NCI-H345 (cell line): Measurements from ENCODE around the gene UGDH.
"Not testable (repeated sequence)": the region's sequence is repeated elsewhere in the genome, so short reads cannot be mapped to it uniquely, and the experiment has no call there.

Experiments used
- DNase-seq: peaks from one replicate; lab custom pipeline; 2025; lab: John Stamatoyannopoulos, UW

UGDH gene

DNA sequence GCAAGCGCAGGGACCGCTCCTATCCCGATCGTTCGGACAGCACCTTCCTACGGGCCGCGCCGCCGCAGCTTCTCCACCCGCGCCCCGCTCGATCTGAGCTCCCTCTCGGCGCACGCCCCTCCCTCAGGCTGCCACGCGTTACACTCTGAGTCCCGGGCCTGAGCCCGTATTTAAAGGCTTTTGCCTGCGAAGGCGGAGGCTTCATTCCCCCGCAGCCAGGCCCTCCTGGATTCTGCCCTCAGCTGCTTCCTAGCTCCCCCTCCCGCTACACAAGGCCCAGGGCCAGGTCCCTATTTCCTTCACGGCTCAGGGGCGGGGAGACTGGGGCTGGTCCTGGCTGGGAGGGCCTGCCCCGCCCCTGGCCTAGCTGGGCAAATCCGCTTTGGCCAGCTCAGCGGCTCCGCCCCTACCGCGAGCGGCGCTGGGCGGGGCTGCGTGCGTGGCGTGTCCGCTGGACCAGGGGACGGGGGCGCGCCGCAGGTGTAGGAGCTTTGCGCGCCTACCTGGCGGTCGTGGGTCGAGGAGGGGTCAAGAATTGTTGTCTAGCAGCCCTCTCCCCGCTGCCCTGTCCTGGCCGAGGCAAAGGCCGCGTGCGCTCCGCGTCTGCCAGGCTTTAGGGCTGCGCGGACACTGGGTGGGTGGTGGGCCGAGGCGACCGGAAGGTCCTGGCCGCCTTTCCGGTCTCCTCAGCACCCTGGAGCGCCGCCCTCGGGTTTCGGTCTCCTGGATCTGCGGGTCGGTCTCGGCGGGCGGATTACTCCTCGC is at the start of gene UGDH:
UGDH (minus strand) TSS at position 144 of the 765 bp plus-strand sequence. CDS start 5,927 bp downstream, outside the sequence.
- DNase-seq = peak; percentile 95

DNA sequence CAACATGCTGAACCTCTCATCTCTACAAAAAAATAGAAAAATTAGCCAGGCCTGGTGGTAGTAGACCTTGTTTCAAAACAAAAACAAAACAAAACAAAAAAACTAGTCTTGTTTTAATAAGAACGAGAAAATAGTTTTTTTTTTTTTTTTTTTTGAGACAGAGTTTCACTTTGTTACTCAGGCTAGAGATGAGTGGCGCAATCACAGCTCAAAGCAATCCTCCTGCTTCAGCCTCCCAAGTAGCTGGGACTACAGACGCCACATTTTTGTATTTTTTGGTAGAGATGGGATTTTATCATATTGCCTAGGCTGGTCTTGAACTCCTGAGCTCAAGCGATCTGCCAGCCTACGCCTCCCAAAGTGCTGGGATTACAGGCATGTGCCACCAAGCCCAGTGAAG is 47.7 kb upstream of the UGDH start:
- DNase-seq = no peak

DNA sequence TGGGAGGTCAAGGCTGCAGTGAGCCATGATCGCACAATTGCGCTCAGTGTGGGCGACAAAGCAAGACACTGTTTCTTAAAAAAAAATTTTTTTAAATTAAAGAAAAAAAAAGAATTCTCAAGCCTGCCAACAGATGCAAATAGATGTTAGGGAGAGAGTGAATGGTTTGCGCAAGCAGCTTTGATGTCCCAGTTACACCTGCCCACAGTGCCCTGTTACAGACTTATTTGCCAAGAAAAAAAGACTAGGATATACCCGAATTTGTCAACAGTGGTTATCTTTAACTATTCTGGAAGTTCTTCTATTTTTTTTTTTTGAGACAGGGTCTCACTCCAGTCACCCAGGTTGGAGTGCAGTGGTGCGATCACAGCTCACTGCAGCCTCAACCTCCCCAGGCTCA is 44.3 kb upstream of the UGDH start:
- DNase-seq = no peak

DNA sequence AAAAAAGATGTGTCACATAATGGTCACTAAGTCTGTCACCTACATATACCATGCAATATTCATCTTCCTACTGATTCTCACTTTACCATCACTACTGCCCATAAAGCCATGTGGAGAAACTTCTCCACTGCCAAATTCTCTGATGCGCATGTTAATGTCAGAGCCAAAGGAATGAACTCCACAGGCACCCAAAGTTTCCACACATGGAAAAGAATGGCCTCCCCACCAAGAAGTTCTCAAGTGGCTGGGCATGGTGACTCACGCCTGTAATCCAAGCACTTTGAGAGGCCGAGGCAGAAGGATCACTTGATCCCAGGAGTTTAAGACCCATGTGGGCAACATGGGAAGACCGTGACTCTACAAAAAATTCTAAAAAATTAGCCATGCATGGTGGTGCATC is 43.8 kb upstream of the UGDH start:
- DNase-seq = no peak

DNA sequence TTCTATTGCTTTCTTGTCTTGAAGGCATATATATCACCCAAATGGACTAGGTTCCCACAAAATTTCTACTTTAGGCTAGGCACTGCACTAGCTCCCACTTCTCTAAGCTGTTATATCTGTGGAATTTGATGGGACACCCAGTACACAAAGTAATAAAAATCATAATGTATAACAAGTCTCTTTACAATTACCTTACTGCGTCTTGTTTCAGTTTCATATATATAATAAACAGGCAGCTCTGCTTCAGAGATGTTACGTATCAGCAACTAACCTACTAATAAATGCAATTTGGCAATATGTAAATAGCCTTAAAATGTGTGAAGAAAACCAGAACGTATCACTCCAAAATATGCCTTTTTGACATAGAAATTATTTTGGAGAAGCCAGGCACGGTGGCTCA is 42.0 kb upstream of the UGDH start:
- DNase-seq = no peak

DNA sequence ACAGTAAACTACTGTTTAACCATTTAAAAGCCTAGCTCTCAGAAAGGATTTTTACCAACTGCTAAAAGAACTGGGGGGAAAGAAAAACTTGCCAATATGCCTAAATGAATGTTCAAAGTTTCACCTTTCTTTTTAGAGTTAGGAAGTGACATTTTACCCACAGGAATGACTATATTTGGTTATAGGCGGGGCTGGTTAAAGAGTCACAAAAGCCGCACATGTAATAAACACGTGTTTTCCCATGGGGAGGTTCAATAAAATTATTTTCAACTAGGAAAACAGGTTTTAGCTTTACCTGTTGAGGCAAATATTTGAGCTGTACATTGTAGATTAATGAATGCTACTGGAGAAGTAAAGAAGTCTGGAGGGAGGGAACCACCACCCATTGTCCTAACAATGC is 41.6 kb upstream of the UGDH start:
- no peak for DNase-seq

DNA sequence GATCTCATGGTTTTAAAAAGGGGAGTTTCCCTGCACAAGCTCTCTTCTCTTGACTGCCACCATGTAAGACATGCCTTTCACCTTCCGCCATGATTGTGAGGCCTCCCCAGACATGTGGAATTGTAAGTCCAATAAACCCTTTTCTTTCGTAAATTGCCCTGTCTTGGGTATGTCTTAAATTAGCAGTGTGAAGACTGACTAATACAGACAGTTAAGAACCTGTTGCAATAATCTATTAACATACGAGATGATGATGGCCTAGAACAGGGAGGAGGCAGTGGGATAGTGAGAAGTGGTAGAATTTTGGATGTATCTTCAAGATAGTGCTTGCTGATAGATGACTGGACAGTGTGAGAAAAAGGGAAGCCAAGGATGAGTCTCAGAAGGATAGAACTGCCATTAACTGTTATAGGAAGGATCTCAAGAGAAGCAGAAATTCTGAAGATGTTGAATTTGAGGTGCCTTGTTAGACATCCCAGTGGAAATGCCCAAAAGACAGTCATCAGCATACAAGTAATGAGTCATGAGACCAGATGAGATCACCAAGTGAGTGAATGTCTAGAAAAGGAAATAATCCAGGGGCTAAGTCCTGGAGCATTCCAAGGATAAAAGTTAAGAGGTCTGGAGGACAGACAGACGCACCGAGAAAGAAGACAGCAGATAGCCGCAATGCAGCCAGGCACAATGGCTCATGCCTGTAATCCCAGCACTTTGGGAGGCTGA is 38.8 kb upstream of the UGDH start:
- DNase-seq = no peak

DNA sequence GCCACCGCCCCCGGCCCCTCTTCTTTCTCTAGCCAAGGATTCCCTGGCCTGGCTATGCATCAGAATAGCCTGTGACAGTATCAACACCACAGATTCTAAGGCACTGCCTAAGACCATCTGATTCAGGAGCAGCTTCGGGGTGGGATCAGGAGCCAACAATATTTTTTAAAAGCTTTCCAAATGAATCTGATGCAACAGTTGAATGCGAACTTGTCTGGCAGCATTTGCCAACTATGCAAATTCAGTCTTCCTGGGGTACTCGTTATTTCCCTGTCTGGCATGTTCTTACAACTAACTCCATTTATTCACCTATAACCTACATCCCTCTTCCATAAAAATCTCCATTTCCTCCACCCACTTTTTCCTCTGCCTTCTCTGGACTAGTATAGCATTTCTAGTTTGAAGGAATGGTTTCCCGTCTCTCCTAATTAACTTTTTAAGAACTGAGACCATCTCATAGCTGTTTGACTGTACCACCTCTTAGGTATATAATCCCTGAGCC is 36.2 kb upstream of the UGDH start:
- DNase-seq = no peak

DNA sequence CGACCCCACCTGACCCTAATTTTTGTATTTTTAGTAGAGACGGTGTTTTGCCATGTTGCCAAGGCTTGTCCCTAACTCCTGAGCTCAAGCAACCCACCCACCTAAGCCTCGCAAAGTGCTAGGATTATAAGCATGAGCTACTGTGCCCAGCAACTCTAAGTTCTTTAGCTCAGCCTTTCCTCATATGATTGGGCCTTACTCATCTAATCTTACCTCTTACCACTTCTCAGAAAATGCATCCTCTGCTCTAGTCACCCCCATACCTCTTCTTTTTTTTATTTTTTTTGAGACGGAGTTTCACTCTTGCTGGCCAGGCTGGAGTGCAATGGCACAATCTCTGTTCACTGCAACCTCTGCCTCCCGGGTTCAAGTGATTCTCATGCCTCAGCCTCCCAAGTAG is 35.6 kb upstream of the UGDH start:
- no peak for DNase-seq

DNA sequence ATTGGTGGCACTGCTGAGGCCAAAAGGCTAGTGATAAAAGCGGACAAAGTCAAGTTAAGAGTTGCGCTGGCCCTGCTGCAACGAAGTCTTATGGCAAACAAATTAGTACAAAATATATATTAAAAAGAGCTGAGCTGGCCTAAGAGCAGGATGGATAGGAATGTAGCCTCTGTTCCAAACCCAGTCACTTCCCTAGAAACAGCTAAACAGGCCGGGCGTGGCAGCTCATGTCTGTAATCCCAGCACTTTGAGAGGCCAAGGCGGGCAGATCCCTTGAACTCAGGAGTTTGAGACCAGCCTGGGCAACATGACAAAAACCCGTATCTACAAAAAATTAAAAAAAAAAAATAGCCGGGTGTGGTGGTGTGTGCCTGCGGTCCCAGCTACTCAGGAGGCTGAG is 32.4 kb upstream of the UGDH start:
- no peak for DNase-seq

DNA sequence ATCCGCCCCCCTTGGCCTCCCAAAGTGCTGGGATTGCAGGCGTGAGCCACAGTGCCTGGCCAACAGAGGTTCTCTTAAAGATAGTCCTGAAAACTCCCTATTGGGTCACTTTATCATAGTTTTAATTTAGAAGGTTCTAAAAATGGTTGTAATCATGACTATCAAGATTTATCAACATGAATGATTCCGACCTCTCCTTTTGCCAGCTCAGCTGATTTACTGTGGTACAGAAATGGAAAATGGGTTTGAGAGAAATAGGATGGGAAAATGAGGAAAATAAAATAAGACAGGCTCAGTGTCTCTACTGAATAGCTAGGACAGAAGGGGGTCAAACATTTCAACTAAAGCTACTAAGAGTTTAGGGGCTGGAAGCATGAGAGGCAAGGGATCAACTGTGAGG is 28.2 kb upstream of the UGDH start:
- DNase-seq = no peak

DNA sequence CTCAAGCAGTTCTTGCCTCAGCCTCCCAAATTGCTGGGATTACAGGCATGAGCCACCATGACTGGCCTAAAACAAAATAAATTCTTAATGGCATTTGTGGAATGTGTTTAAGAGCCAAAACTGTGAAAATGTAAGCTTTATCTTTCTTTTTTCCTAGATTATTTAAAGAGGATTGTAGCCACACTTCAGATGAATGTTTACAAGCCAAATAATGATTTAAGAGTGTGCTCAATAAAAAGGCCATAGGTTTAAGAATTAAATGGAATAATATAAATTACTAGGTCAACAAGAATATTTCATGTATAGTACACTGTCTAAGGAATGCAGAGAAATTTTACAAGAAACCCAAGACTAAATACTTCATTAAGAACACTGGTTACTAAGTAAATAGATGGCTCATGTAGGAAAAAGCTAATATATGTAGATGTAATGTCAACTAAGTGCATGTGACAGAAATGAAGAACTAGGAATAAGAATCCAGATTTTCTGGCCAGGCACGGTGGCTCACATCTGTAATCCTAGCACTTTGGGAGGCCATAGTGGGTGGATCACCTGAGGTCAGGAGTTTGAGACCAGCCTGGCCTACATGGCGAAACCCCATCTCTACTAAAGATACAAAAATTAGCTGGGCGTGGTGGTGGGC is 21.3 kb upstream of the UGDH start:
- DNase-seq = no peak

DNA sequence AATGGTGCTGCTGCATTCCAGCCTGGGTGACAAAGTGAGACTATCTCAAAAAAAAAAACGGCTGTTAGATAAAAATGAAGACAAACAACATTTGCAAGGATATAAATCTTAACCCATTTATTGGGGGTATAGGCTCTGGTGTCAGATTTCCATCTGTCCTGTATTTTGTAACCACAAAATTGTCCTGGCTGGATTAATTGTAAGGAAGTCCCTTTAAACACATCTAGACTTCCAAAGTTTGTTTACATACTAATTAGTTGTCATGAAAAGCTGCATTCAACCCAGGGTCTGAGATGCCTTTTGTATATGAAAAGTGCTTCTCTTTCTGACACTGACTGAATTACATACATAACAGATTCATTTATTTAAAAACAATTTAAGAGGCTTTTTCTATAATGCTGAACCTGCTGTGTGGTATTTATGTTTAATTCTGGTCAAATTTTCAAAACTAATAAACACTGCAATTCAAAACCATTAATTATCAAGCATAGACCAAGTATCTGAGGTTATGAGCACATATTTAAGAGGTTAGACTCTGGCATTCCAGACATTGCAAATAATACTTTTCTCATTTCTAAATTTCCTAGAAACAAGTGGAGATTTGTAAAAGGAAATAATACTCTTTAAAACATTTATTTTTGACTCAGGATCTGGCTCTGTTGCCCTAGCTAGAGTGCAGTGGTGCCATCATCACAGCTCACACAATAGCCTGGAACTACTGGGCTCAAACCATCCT is 17.5 kb upstream of the UGDH start:
- no peak for DNase-seq

DNA sequence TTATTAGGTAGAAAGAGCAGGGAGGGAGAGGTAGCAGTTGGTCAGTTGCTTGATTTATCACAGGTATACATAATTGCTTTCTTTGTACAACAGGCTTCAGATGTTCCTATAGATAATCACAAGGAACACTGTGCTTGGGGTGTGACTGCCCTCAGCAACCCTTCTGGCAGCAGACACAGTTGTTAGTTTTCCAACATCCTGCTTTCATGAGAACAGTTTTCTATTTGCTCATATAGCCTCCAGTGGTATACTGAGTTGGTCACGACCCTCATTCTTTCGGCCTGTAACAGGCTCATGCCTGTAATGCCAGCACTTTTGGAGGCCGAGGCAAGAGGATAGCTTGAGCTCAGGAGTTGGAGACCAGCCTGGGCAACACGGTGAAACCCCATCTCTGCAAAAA is 16.8 kb upstream of the UGDH start:
- DNase-seq = not testable (repeated sequence)

DNA sequence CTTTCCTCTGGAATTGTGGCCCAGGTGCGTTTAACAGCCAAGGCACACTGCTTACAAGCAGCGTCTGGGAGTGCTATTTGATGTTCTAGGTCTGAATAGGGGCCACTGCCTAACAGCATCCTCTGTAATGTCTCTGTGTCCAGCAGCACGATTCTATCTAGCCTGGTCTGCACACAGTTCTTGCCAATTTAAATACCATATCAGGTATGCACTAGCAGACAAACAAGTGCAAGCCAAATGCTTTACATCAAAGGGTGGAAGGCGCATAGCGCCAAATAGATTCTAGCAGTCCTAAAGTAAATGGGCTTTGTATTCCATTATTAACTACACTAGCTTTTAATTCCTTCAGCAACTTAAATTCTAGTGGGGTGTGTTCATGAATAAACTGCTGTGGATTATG is 15.8 kb upstream of the UGDH start:
- DNase-seq = no peak

DNA sequence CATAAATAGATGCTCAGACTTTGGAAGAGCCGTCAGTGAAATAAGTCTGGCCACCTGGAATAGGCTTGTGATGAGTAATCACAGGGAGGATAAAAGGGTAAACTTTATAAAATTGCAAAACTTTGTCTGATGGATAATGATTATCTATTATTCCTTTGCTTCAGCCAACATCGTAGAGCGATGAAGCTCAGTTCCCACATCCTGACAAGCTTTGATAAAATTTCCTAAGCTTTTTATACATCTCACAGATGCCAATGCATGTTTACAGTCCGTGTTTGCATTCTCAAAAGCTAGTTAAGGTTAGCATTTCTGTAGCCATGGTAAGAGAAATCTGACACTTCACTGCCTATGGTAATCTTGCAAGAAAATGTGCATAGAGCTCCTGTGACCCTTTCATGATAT is 15.4 kb upstream of the UGDH start:
- no peak for DNase-seq

DNA sequence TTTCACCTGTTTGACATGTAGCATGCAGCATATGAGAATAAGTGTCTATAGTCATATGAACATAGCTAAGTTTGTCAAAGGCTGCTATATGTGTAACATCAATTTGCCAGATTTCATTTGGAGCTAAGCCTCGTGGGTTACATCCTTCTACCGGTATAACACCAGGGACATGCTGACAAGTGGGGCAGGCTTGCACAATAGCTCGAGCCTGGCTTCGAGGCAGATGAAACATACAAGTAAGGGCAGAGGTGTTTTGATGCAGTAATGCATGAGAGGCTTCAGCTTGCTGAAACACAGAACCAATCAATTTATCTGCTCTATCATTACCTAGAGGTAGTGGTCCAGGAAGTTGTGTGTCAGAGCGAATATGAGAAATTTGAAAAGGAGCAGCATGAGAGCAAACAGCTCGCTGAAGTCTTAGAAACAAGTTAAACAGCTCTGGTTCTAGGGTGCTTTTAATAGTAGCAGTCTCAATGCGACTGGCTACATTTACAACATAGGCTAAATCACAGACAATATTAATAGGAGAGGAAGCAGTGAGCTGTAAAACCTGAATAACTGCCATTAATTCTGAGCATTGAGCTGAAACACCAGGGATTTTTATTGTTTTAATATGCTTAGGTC is 14.9 kb upstream of the UGDH start:
- DNase-seq = no peak

DNA sequence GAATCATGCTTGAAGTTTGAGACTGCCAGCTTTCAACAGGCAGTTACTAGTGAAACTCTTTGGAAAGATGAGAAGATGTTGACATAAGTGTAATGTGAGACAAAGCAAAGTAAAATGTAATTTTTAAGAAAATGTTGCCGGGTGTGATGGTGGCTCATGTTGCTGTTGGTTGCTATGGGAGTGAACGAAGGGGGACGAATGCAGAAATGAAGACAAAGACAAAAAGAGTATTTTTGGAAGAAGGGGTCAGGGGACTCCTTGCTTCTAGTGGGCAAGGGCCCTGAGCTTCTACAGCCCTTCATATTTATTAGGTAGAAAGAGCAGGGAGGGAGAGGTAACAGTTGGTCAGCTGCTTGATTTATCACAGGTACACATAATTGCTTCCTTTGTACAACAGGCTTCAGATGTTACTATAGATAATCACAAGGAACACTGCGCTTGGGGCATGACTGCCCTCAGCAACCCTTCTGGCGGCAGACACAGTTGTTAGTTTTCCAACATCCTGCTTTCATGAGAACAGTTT is 11.9 kb upstream of the UGDH start:
- DNase-seq = no peak

DNA sequence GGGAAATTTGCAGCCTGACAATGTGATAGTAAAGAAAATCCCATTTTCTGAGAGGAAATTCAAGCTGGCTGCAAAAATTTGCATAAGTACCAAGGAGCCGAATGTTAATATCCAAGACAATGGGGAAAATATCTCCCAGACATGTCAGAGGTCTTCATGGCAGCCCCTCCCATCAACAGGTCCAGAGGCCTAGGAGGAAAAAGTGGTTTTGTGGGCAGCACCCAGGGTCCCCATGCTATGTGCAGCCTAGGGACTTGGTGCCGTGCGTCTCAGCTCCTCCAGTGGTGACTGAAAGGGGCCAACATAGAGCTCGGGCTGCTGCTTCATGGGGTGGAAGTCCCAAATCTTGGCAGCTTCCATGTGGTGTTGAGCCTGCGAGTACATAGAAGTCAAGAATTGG is 6.3 kb upstream of the UGDH start:
- DNase-seq = no peak

DNA sequence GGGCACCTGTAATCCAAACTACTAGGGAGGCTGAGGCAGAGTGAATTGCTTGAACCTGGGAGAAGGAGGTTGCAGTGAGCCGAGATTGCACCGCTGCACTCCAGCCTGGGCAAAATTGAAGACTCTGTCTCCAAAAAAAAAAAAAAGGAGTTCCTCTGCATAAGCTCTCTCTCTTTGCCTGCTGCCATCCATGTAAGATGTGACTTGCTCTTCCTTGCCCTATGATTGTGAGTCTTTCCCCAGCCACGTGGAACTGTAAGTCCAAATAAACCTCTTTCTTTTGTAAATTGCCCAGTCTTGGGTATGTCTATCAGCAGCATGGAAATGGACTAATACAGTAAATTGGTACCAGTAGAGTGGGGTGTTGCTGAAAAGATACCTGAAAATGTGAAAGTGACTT is 5.0 kb upstream of the UGDH start:
- DNase-seq = not testable (repeated sequence)

DNA sequence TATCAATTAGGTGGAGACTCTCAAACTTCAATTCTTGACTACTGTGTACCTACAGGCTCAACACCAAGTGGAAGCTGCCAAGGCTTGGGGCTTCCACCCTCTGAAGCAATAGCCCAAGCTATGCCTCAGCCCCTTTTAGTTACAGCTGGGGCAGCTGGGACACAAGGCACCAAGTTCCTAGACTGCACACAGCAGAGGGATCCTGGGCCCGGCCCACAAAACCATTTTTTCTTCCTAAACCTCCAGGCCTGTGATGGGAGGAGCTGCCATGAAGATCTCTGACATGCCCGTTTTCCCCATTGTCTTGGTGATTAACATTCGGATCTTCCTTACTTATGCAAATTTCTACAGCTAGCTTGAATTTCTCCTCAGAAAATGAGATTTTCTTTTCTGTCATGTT is 3.4 kb upstream of the UGDH start:
- no peak for DNase-seq

DNA sequence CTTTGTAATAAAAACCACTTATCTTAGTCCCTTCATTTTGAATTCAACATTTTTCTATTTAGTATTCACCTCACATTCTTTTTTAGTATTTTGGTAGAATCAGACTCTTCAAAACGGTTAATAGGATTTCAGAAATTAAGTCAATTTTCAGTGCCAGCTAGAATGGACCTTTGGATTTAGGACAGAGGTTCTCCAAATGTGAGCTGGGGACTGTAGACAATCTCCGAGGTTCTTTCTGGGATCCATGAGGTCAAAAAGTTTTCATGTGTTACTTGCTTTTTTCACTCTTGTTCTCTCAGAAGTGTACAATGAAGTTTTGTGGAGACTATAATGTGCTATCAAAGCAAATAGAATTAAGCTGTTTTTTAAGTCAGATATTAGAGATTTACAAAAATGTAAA is 2.3 kb upstream of the UGDH start:
- DNase-seq = no peak
